ENCODE data around the gene TRABD2A.
"Not testable (repeated sequence)": the region's sequence is repeated elsewhere in the genome, so short reads cannot be mapped to it uniquely, and the experiment has no call there.

Gene TRABD2A

GRCh38 chr2:84773562-84773961, 107.3 kb downstream of the TRABD2A start:
- not testable (repeated sequence) for DNase-seq

Measured in hematopoietic multipotent progenitor cell treated with erythropoietin and hydrocortisone succinate and interleukin-3 and kit ligand, for 6 days (in vitro differentiated cells).